ENCODE data around the gene STRAP. TPM values are rescaled to one million over a fixed set of nuclear protein-coding genes. Genes with fewer than 3 reads are reported as not detected.

STRAP gene
- total and polyA plus RNA-seq, 2 donors from 2014 or later = 85.9 to 99.1 TPM

DNA sequence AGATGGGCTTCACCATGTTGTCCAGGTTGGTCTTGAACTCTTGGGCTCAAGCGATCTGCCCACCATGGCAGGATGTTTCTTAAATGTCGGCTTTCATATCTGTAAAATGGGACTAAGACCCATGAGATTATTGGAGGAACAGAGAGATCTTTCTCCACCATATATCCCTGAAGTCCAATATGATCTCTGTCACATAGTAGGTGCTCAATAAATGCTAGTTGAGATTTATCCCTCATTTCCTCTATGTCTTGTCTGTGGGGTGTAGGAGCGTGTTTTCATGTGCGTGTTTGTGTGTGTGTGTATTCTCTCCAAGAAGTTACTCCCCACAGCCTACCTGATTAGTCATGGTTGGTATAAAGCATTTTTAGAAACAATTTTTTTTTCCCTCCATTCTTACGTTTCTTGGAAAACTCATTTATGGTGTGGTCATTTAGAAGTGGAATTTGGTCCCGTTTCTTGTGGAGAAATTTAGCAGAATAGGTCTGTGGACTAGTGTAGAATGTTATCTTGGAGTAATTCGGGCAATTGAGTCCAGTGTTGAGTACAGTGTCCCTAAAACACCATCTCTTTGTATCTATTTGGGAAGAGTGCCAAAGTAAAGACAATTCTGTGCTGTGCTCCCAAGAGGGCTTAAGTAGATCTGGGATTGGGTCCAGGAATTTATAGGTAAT, 4.3 kb downstream of the STRAP start:
- no peak overlapping the region for H3K4me3 ChIP-seq (ENCODE audit: low read length in 3 of 3)
- TF ChIP-seq, protein P1, sequence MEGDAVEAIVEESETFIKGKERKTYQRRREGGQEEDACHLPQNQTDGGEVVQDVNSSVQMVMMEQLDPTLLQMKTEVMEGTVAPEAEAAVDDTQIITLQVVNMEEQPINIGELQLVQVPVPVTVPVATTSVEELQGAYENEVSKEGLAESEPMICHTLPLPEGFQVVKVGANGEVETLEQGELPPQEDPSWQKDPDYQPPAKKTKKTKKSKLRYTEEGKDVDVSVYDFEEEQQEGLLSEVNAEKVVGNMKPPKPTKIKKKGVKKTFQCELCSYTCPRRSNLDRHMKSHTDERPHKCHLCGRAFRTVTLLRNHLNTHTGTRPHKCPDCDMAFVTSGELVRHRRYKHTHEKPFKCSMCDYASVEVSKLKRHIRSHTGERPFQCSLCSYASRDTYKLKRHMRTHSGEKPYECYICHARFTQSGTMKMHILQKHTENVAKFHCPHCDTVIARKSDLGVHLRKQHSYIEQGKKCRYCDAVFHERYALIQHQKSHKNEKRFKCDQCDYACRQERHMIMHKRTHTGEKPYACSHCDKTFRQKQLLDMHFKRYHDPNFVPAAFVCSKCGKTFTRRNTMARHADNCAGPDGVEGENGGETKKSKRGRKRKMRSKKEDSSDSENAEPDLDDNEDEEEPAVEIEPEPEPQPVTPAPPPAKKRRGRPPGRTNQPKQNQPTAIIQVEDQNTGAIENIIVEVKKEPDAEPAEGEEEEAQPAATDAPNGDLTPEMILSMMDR (IDR thresholded peaks at IDR 0.05; ENCODE audit: borderline replicate concordance, extremely low read depth, insufficient read depth) = no peak
- no peaks in the 10 kb centered on the region for H3K9me3 ChIP-seq (ENCODE audit: control insufficient read depth in 2 of 3, insufficient read depth in 1 of 3, low read length in 3 of 3)
- no peak for DNase-seq
- H3K27me3 ChIP-seq (ENCODE audit: control insufficient read depth, insufficient read depth, low read length) = no peaks in the 10 kb centered on the region
- H3K4me1 ChIP-seq (ENCODE audit: control insufficient read depth in 2 of 3, insufficient read depth in 2 of 3, low read depth in 1 of 3, low read length in 3 of 3) = peaks cover 0 to 6% (median 5%) of the 10 kb centered on the region in 3 donors
- no peak overlapping the region for H3K27ac ChIP-seq (ENCODE audit: low read depth in 2 of 2, low read length in 2 of 2)
- H3K9ac ChIP-seq (ENCODE audit: low read length in 3 of 3) = no peak overlapping the region
- intact Hi-C loops (cut with DNase I) = no loop called here
- no peak for FAIRE-seq
- peaks cover 0 to 16% (median 6%) of the 10 kb centered on the region in 3 donors for H3K36me3 ChIP-seq (ENCODE audit: control insufficient read depth in 2 of 3, insufficient read depth in 3 of 3, low read length in 3 of 3)

GRCh38 chr12:15887043-15887817, 5.0 kb downstream of the STRAP start:
- H3K27me3 ChIP-seq (ENCODE audit: control insufficient read depth, insufficient read depth, low read length) = no peaks in the 10 kb centered on the region
- DNase-seq = no peak
- peaks cover 0 to 6% (median 5%) of the 10 kb centered on the region in 3 donors for H3K4me1 ChIP-seq (ENCODE audit: control insufficient read depth in 2 of 3, insufficient read depth in 2 of 3, low read depth in 1 of 3, low read length in 3 of 3)
- no peak overlapping the region for H3K27ac ChIP-seq (ENCODE audit: low read depth in 2 of 2, low read length in 2 of 2)
- intact Hi-C loops (cut with DNase I) = no loop called here
- H3K9ac ChIP-seq (ENCODE audit: low read length in 3 of 3) = no peak overlapping the region
- peaks cover 0 to 17% (median 6%) of the 10 kb centered on the region in 3 donors for H3K36me3 ChIP-seq (ENCODE audit: control insufficient read depth in 2 of 3, insufficient read depth in 3 of 3, low read length in 3 of 3)
- H3K4me3 ChIP-seq (ENCODE audit: low read length in 3 of 3) = no peak overlapping the region
- H3K9me3 ChIP-seq (ENCODE audit: control insufficient read depth in 2 of 3, insufficient read depth in 1 of 3, low read length in 3 of 3) = no peaks in the 10 kb centered on the region
- FAIRE-seq = no peak
- TF ChIP-seq, protein P1 (IDR thresholded peaks at IDR 0.05; ENCODE audit: borderline replicate concordance, extremely low read depth, insufficient read depth) = no peak

- Histone ChIP-seq H3K9ac (ENCODE audit: low read length in 3 of 3) (no peak overlapping the region), H3K36me3 (ENCODE audit: control insufficient read depth in 2 of 3, insufficient read depth in 3 of 3, low read length in 3 of 3) (peaks cover 0 to 26% (median 12%) of the 10 kb centered on the region in 3 donors), H3K27ac (ENCODE audit: low read depth in 2 of 2, low read length in 2 of 2) (no peak overlapping the region), H3K9me3 (ENCODE audit: control insufficient read depth in 2 of 3, insufficient read depth in 1 of 3, low read length in 3 of 3) (no peaks in the 10 kb centered on the region), H3K4me1 (ENCODE audit: control insufficient read depth in 2 of 3, insufficient read depth in 2 of 3, low read depth in 1 of 3, low read length in 3 of 3) (no peaks in the 10 kb centered on the region), H3K27me3 (ENCODE audit: control insufficient read depth, insufficient read depth, low read length) (no peaks in the 10 kb centered on the region), H3K4me3 (ENCODE audit: low read length in 3 of 3) (no peak overlapping the region)
- DNase-seq (no peak), FAIRE-seq (no peak)
- intact Hi-C loops (cut with DNase I) = no loop called here
- TF ChIP-seq, protein P1 (IDR thresholded peaks at IDR 0.05; ENCODE audit: borderline replicate concordance, extremely low read depth, insufficient read depth) = no peak
Measured at GRCh38 chr12:15892645-15893259, 10.6 kb downstream of the STRAP start.

Measured in kidney (tissue), 14 donors.